ENCODE measurements around the gene NYAP2. TPM values are rescaled to one million over a fixed set of nuclear protein-coding genes. Genes with fewer than 3 reads are reported as not detected.

NYAP2 gene
- total RNA-seq, 1 experiment from 2014 or later = not detected

DNA sequence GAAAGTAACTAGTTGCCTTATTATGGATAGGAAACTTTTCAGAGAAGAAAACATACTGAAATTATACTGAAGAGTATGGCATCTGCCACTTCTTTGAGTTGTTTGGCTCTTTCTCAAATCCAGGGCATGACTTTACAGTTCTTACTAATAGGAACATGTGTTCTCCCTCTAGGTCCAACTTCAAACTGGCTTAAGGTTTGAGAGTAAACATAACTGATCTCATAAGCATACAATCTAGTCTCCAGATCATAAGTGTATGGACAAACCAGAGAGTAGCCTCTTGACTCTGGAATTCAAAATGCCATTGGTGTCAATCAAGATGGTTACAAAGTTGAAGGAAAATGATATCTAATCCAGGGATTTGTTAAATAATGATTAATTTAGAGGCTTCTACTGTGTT, 101.5 kb downstream of the NYAP2 start (continued):
- TF ChIP-seq ARID4B (CRISPR knock-in tag; IDR thresholded peaks at IDR 0.05; ENCODE audit: borderline replicate concordance) (no peak), ZNF317 (CRISPR knock-in tag; IDR thresholded peaks at IDR 0.05; ENCODE audit: borderline replicate concordance, low read depth) (no peak), JAZF1 (CRISPR knock-in tag; IDR thresholded peaks at IDR 0.05) (no peak), ESRRA (CRISPR knock-in tag; IDR thresholded peaks at IDR 0.05; ENCODE audit: borderline replicate concordance) (no peak), SOX15 (CRISPR knock-in tag; IDR thresholded peaks at IDR 0.05) (no peak), SP1 (CRISPR knock-in tag; conservative IDR thresholded peaks at IDR 0.05) (no peak)
- TF ChIP-seq, protein P1, sequence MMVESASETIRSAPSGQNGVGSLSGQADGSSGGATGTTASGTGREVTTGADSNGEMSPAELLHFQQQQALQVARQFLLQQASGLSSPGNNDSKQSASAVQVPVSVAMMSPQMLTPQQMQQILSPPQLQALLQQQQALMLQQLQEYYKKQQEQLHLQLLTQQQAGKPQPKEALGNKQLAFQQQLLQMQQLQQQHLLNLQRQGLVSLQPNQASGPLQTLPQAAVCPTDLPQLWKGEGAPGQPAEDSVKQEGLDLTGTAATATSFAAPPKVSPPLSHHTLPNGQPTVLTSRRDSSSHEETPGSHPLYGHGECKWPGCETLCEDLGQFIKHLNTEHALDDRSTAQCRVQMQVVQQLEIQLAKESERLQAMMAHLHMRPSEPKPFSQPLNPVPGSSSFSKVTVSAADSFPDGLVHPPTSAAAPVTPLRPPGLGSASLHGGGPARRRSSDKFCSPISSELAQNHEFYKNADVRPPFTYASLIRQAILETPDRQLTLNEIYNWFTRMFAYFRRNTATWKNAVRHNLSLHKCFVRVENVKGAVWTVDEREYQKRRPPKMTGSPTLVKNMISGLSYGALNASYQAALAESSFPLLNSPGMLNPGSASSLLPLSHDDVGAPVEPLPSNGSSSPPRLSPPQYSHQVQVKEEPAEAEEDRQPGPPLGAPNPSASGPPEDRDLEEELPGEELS (CRISPR knock-in tag; IDR thresholded peaks at IDR 0.05) = no peak
- TF ChIP-seq, protein P2, sequence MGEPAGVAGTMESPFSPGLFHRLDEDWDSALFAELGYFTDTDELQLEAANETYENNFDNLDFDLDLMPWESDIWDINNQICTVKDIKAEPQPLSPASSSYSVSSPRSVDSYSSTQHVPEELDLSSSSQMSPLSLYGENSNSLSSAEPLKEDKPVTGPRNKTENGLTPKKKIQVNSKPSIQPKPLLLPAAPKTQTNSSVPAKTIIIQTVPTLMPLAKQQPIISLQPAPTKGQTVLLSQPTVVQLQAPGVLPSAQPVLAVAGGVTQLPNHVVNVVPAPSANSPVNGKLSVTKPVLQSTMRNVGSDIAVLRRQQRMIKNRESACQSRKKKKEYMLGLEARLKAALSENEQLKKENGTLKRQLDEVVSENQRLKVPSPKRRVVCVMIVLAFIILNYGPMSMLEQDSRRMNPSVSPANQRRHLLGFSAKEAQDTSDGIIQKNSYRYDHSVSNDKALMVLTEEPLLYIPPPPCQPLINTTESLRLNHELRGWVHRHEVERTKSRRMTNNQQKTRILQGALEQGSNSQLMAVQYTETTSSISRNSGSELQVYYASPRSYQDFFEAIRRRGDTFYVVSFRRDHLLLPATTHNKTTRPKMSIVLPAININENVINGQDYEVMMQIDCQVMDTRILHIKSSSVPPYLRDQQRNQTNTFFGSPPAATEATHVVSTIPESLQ (CRISPR knock-in tag; IDR thresholded peaks at IDR 0.05) = no peak

- H3K27me3 Mint-ChIP-seq (ENCODE audit: low read depth) = no peaks in the 10 kb centered on the region
- peaks cover 8% of the 10 kb centered on the region for H3K4me1 Mint-ChIP-seq
- ChIA-PET POLR2A (no interaction called here), CTCF (no interaction called here)
- H3K27ac Mint-ChIP-seq = no peak overlapping the region
- no peak overlapping the region for H3K4me3 Mint-ChIP-seq
- ATAC-seq (no peak), DNase-seq (ENCODE audit: low spot score) (no peak)
- no peaks in the 10 kb centered on the region for H3K36me3 Mint-ChIP-seq
- no peaks in the 10 kb centered on the region for H3K9me3 Mint-ChIP-seq
- TF ChIP-seq HMGA2 (CRISPR knock-in tag; IDR thresholded peaks at IDR 0.05) (no peak), OVOL2 (CRISPR knock-in tag; IDR thresholded peaks at IDR 0.05; ENCODE audit: borderline replicate concordance) (no peak), TEAD4 (CRISPR knock-in tag; IDR thresholded peaks at IDR 0.05) (no peak), GABPB1 (CRISPR knock-in tag; IDR thresholded peaks at IDR 0.05) (no peak), MYBL2 (CRISPR knock-in tag; IDR thresholded peaks at IDR 0.05) (no peak)
- TF ChIP-seq, protein P3, sequence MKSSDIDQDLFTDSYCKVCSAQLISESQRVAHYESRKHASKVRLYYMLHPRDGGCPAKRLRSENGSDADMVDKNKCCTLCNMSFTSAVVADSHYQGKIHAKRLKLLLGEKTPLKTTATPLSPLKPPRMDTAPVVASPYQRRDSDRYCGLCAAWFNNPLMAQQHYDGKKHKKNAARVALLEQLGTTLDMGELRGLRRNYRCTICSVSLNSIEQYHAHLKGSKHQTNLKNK (CRISPR knock-in tag; IDR thresholded peaks at IDR 0.05) = no peak
Measured at GRCh38 chr2:225502971-225503370, 103.5 kb downstream of the NYAP2 start.

DNA sequence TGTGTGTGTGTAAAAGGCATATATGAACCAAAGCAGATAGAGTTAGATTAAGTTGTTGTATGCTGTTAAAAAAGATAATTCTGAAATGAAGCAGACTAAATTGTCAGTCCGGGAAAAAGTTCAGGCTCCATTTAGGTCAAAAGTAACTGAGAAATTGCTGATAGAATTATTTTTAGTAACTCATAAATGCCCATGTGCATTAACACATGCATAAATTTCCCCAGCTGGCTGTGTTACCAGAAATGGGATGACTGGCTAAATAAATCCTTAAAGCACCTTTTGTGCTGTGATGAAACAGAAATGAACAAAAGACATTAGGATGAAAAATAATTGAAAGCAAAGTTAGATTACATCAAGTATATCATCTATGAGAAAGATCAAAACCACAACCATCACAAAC, 111.3 kb downstream of the NYAP2 start:
- H3K27ac Mint-ChIP-seq = no peak overlapping the region
- TF ChIP-seq, protein P4, sequence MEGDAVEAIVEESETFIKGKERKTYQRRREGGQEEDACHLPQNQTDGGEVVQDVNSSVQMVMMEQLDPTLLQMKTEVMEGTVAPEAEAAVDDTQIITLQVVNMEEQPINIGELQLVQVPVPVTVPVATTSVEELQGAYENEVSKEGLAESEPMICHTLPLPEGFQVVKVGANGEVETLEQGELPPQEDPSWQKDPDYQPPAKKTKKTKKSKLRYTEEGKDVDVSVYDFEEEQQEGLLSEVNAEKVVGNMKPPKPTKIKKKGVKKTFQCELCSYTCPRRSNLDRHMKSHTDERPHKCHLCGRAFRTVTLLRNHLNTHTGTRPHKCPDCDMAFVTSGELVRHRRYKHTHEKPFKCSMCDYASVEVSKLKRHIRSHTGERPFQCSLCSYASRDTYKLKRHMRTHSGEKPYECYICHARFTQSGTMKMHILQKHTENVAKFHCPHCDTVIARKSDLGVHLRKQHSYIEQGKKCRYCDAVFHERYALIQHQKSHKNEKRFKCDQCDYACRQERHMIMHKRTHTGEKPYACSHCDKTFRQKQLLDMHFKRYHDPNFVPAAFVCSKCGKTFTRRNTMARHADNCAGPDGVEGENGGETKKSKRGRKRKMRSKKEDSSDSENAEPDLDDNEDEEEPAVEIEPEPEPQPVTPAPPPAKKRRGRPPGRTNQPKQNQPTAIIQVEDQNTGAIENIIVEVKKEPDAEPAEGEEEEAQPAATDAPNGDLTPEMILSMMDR (IDR thresholded peaks at IDR 0.05) = no peak
- TF ChIP-seq MXD4 (CRISPR knock-in tag; IDR thresholded peaks at IDR 0.05; ENCODE audit: borderline replicate concordance) (no peak), HMGA2 (CRISPR knock-in tag; IDR thresholded peaks at IDR 0.05) (no peak), ETV6 (CRISPR knock-in tag; IDR thresholded peaks at IDR 0.05) (no peak), PREB (CRISPR knock-in tag; IDR thresholded peaks at IDR 0.05; ENCODE audit: borderline replicate concordance) (no peak)
- TF ChIP-seq, protein P5, sequence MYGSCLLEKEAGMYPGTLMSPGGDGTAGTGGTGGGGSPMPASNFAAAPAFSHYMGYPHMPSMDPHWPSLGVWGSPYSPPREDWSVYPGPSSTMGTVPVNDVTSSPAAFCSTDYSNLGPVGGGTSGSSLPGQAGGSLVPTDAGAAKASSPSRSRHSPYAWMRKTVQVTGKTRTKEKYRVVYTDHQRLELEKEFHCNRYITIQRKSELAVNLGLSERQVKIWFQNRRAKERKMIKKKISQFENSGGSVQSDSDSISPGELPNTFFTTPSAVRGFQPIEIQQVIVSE (CRISPR knock-in tag; IDR thresholded peaks at IDR 0.05; ENCODE audit: borderline replicate concordance) = no peak
- TF ChIP-seq, protein P1 (CRISPR knock-in tag; IDR thresholded peaks at IDR 0.05) = no peak

More for the DNA sequence above, 111.3 kb downstream of the NYAP2 start:
- H3K4me3 Mint-ChIP-seq = no peak overlapping the region
- peaks cover 4% of the 10 kb centered on the region; the same call in 1 of the 2 replicates for H3K9me3 Mint-ChIP-seq
- no peaks in the 10 kb centered on the region for H3K36me3 Mint-ChIP-seq
- ATAC-seq (no peak), DNase-seq (ENCODE audit: low spot score) (no peak)
- no peaks in the 10 kb centered on the region for H3K27me3 Mint-ChIP-seq (ENCODE audit: low read depth)
- CTCF ChIA-PET = no interaction called here
- POLR2A ChIA-PET = no interaction called here
- H3K4me1 Mint-ChIP-seq = peaks cover 4% of the 10 kb centered on the region

Data from WTC11 (cell line).